OCI-LY1 (cell line): Measurements from ENCODE around the gene PTPRN2.

Experiments used
- H2AFZ ChIP-seq: fragments of 200-600 bp; sonication (generic), shearing (Covaris generic); 2 replicates; pipeline ENCODE4 v1.6.0; 2014; ENCODE audit warnings: antibody characterized with exemption, mild to moderate bottlenecking, low read length
- H3F3A ChIP-seq: fragments of 200-600 bp; sonication (generic), shearing (Covaris generic); 2 replicates; pipeline ENCODE4 v1.6.0; 2014; ENCODE audit warnings: mild to moderate bottlenecking, antibody characterized with exemption, low read length, moderate library complexity; ENCODE audit not compliant: insufficient read depth
- H3K27ac ChIP-seq: fragments of 200-600 bp; sonication (generic); 2 replicates; pipeline ENCODE4 v1.5.1; 2014; ENCODE audit warnings: low read length, mixed run types, mild to moderate bottlenecking, low read depth; ENCODE audit not compliant: poor library complexity, severe bottlenecking
- H3K27me3 ChIP-seq: fragments of 200-600 bp; sonication (generic); 2 replicates; pipeline ENCODE4 v1.6.0; 2014; ENCODE audit warnings: antibody characterized with exemption, mild to moderate bottlenecking, low read length, moderate library complexity; ENCODE audit not compliant: insufficient read depth
- H3K36me3 ChIP-seq: fragments of 200-600 bp; sonication (generic); 2 replicates; pipeline ENCODE4 v1.6.1; 2014; ENCODE audit warnings: mild to moderate bottlenecking, antibody characterized with exemption, low read length, moderate library complexity, mixed read lengths; ENCODE audit not compliant: insufficient read depth
- H3K4me1 ChIP-seq: fragments of 200-600 bp; sonication (generic); 2 replicates; pipeline ENCODE4 v1.5.1; 2014; ENCODE audit warnings: mild to moderate bottlenecking, low read length, moderate library complexity; ENCODE audit not compliant: insufficient read depth, severe bottlenecking
- H3K4me2 ChIP-seq: fragments of 200-600 bp; sonication (generic), shearing (Covaris generic); 2 replicates; pipeline ENCODE4 v1.6.1; 2014; ENCODE audit warnings: low read length
- H3K4me3 ChIP-seq: fragments of 200-600 bp; sonication (generic); 2 replicates; pipeline ENCODE4 v1.5.1; 2014; ENCODE audit warnings: low read length, low read depth, mild to moderate bottlenecking, mixed read lengths; ENCODE audit not compliant: poor library complexity, severe bottlenecking
- H3K79me2 ChIP-seq: fragments of 200-600 bp; shearing (Covaris generic); 2 replicates; pipeline ENCODE4 v1.6.1; 2016; ENCODE audit warnings: mixed run types, low read length, mixed read lengths; ENCODE audit not compliant: insufficient read depth
- H3K9ac ChIP-seq: fragments of 200-600 bp; sonication (generic), shearing (Covaris generic); 2 replicates; pipeline ENCODE4 v1.6.1; 2014; ENCODE audit warnings: mild to moderate bottlenecking, low read length, mixed read lengths
- H3K9me2 ChIP-seq: fragments of 200-600 bp; sonication (generic), shearing (Covaris generic); 2 replicates; pipeline ENCODE4 v1.6.1; 2014; ENCODE audit warnings: low read depth, mild to moderate bottlenecking, low read length, mixed read lengths
- H3K9me3 ChIP-seq: fragments of 200-600 bp; shearing (Covaris generic); 2 replicates; pipeline ENCODE4 v1.6.1; 2014; ENCODE audit warnings: low read length, mixed read lengths
- H4K20me1 ChIP-seq: fragments of 200-600 bp; sonication (generic), shearing (Covaris generic); 2 replicates; pipeline ENCODE4 v1.6.0; 2016; ENCODE audit warnings: mild to moderate bottlenecking, low read length; ENCODE audit not compliant: insufficient read depth
- EZH2 ChIP-seq: fragments of 200-600 bp; sonication (generic), shearing (Covaris generic); IDR thresholded peaks from 2 replicates; pipeline ENCODE4 v1.8.0; 2017; ENCODE audit warnings: borderline replicate concordance, mixed run types, mild to moderate bottlenecking, antibody characterized with exemption, low read length, moderate library complexity, mixed read lengths
- TF ChIP-seq, protein P1 (sequence below): fragments of 200-600 bp; sonication (generic), shearing (Covaris generic); IDR thresholded peaks from 2 replicates; pipeline ENCODE4 v1.5.1; 2017; ENCODE audit warnings: mild to moderate bottlenecking, antibody characterized with exemption, low read length, moderate library complexity, mixed read lengths

Gene PTPRN2

GRCh38 chr7:157808042-157808441 is 779.6 kb downstream of the PTPRN2 start:
- Histone ChIP-seq H3K27ac (no peak overlapping the region), H3K79me2 (no peaks in the 10 kb centered on the region), H3K27me3 (no peaks in the 10 kb centered on the region; the same call in 1 of the 2 replicates), H3K4me1 (no peaks in the 10 kb centered on the region), H4K20me1 (no peaks in the 10 kb centered on the region), H3K4me3 (no peak overlapping the region), H3K4me2 (no peak overlapping the region), H3K9ac (no peak overlapping the region), H3K36me3 (no peaks in the 10 kb centered on the region), H3F3A (no peaks in the 10 kb centered on the region), H3K9me3 (no peaks in the 10 kb centered on the region), H3K9me2 (no peaks in the 10 kb centered on the region), H2AFZ (no peak overlapping the region)
- TF ChIP-seq, protein P1, sequence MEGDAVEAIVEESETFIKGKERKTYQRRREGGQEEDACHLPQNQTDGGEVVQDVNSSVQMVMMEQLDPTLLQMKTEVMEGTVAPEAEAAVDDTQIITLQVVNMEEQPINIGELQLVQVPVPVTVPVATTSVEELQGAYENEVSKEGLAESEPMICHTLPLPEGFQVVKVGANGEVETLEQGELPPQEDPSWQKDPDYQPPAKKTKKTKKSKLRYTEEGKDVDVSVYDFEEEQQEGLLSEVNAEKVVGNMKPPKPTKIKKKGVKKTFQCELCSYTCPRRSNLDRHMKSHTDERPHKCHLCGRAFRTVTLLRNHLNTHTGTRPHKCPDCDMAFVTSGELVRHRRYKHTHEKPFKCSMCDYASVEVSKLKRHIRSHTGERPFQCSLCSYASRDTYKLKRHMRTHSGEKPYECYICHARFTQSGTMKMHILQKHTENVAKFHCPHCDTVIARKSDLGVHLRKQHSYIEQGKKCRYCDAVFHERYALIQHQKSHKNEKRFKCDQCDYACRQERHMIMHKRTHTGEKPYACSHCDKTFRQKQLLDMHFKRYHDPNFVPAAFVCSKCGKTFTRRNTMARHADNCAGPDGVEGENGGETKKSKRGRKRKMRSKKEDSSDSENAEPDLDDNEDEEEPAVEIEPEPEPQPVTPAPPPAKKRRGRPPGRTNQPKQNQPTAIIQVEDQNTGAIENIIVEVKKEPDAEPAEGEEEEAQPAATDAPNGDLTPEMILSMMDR: no peak

DNA sequence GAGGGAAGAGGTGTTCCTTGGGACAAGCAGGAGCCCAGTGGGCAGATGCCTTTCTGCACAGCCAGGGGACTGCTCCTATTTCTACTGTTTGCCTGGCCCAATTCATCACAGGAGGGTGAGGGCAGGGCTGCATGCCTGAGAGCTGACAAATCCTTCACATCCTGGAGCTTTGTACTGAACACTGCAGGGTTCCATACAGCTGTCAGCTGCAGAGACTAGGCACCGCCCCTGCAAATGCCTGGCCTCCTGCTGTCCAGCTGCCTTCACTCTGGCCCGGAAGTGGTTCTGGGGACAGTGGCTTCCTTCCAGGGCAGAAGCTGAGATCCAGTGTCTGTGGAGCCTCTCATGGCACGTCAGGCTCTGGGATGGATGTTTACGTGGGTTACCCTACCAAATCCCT is 780.1 kb downstream of the PTPRN2 start:
- Histone ChIP-seq H3K79me2 (no peaks in the 10 kb centered on the region), H4K20me1 (no peaks in the 10 kb centered on the region), H3K4me2 (no peak overlapping the region), H3K27me3 (no peaks in the 10 kb centered on the region; the same call in 1 of the 2 replicates), H3K9me3 (no peaks in the 10 kb centered on the region), H3K9ac (no peak overlapping the region), H3K27ac (no peak overlapping the region), H3K9me2 (no peaks in the 10 kb centered on the region), H3K4me3 (no peak overlapping the region), H3K4me1 (no peaks in the 10 kb centered on the region), H2AFZ (no peak overlapping the region), H3K36me3 (no peaks in the 10 kb centered on the region), H3F3A (no peaks in the 10 kb centered on the region)
- TF ChIP-seq, protein P1: no peak
- no peak for TF ChIP-seq EZH2

GRCh38 chr7:157806711-157807110 is 780.9 kb downstream of the PTPRN2 start:
- Histone ChIP-seq H3K4me1 (no peaks in the 10 kb centered on the region), H3K79me2 (no peaks in the 10 kb centered on the region), H3K4me2 (no peak overlapping the region), H4K20me1 (no peaks in the 10 kb centered on the region), H3K9ac (no peak overlapping the region), H2AFZ (no peak overlapping the region), H3K4me3 (no peak overlapping the region), H3K36me3 (no peaks in the 10 kb centered on the region), H3K9me3 (no peaks in the 10 kb centered on the region), H3F3A (no peaks in the 10 kb centered on the region), H3K9me2 (no peaks in the 10 kb centered on the region), H3K27me3 (peaks cover 3% of the 10 kb centered on the region; the same call in 1 of the 2 replicates), H3K27ac (no peak overlapping the region)
- TF ChIP-seq, protein P1: no peak
- TF ChIP-seq EZH2: no peak
